Astrocyte (in vitro differentiated cells and primary cell): ENCODE measurements around the gene GAB2. TPM values are rescaled to one million over a fixed set of nuclear protein-coding genes. Genes with fewer than 3 reads are reported as not detected.

ENCODE experiments used
- DNase-seq: peaks from one replicate; pipeline ENCODE4 v3.0.0-alpha.2; 2010; ENCODE audit warnings: low read depth
- FAIRE-seq: peaks from 2 replicates; lab custom pipeline; 2011; peaks lifted over from hg19 to GRCh38; lab: Jason Lieb, UNC
- H2AFZ ChIP-seq: 2 replicates; pipeline ENCODE4 v1.6.0; 2012; ENCODE audit warnings: low read depth, low read length, inconsistent platforms
- H3K27ac ChIP-seq: 2 replicates; pipeline ENCODE4 v1.5.1; 2011; ENCODE audit warnings: low read depth, low read length, inconsistent platforms
- H3K27me3 ChIP-seq: 2 replicates; pipeline ENCODE4 v1.6.0; 2011; ENCODE audit warnings: low read length, inconsistent platforms; ENCODE audit not compliant: insufficient read depth
- H3K36me3 ChIP-seq: 2 replicates; pipeline ENCODE4 v1.5.1; 2011; ENCODE audit warnings: low read length, inconsistent platforms; ENCODE audit not compliant: insufficient read depth
- H3K4me1 ChIP-seq: 2 replicates; pipeline ENCODE4 v1.5.1; 2011; ENCODE audit warnings: low read length, inconsistent platforms; ENCODE audit not compliant: insufficient read depth
- H3K4me2 ChIP-seq: 2 replicates; pipeline ENCODE4 v1.6.0; 2012; ENCODE audit warnings: low read length, inconsistent platforms
- H3K4me3 ChIP-seq: 2 replicates; pipeline ENCODE4 v1.5.1; 2011; ENCODE audit warnings: low read depth, mild to moderate bottlenecking, low read length, inconsistent platforms; ENCODE audit not compliant: insufficient read depth
- H3K79me2 ChIP-seq: 2 replicates; pipeline ENCODE4 v1.6.0; 2012; ENCODE audit warnings: mild to moderate bottlenecking, low read length, inconsistent platforms; ENCODE audit not compliant: insufficient read depth
- H3K9ac ChIP-seq: 2 replicates; pipeline ENCODE4 v1.6.0; 2012; ENCODE audit warnings: mild to moderate bottlenecking, low read length, inconsistent platforms
- H3K9me3 ChIP-seq: 2 replicates; pipeline ENCODE4 v1.5.1; 2012; ENCODE audit warnings: low read depth, mild to moderate bottlenecking, low read length, inconsistent platforms; ENCODE audit not compliant: insufficient read depth
- H4K20me1 ChIP-seq: 2 replicates; pipeline ENCODE4 v1.6.0; 2012; ENCODE audit warnings: low read length, inconsistent platforms; ENCODE audit not compliant: insufficient read depth
- H3K27ac Mint-ChIP-seq: one replicate; pipeline ENCODE4 v1.8.0; 2021; ENCODE audit warnings: mild to moderate bottlenecking, mixed read lengths; ENCODE audit not compliant: unreplicated experiment
- H3K27me3 Mint-ChIP-seq: one replicate; pipeline ENCODE4 v1.8.0; 2021; ENCODE audit warnings: low read depth, mixed read lengths; ENCODE audit not compliant: unreplicated experiment
- H3K36me3 Mint-ChIP-seq: one replicate; pipeline ENCODE4 v1.8.0; 2021; ENCODE audit warnings: low read depth, mixed read lengths; ENCODE audit not compliant: unreplicated experiment
- H3K4me1 Mint-ChIP-seq: one replicate; pipeline ENCODE4 v1.8.0; 2021; ENCODE audit warnings: low read depth, mixed read lengths; ENCODE audit not compliant: unreplicated experiment
- H3K4me3 Mint-ChIP-seq: one replicate; pipeline ENCODE4 v1.8.0; 2021; ENCODE audit warnings: mild to moderate bottlenecking, moderate library complexity, mixed read lengths; ENCODE audit not compliant: unreplicated experiment
- H3K9me3 Mint-ChIP-seq: one replicate; pipeline ENCODE4 v1.8.0; 2021; ENCODE audit warnings: mild to moderate bottlenecking, mixed read lengths; ENCODE audit not compliant: unreplicated experiment
- EZH2 ChIP-seq: IDR thresholded peaks from 2 replicates; pipeline ENCODE4 v1.6.1; 2012; ENCODE audit warnings: mild to moderate bottlenecking, low read length, inconsistent platforms; ENCODE audit not compliant: insufficient read depth
- total RNA-seq: library from RNA; stranded (reverse); gene quantifications from 2 replicates; pipeline ENCODE4 v1.2.1, GENCODE V29; 2021
- TF ChIP-seq, protein P1 (sequence below): IDR thresholded peaks from 2 replicates; pipeline ENCODE4 v1.5.1; 2011; ENCODE audit warnings: low read depth, mild to moderate bottlenecking, inconsistent platforms, low read length, moderate library complexity; ENCODE audit not compliant: insufficient read depth

Gene GAB2
- total RNA-seq, 1 donor from 2014 or later = 18.2 TPM

DNA sequence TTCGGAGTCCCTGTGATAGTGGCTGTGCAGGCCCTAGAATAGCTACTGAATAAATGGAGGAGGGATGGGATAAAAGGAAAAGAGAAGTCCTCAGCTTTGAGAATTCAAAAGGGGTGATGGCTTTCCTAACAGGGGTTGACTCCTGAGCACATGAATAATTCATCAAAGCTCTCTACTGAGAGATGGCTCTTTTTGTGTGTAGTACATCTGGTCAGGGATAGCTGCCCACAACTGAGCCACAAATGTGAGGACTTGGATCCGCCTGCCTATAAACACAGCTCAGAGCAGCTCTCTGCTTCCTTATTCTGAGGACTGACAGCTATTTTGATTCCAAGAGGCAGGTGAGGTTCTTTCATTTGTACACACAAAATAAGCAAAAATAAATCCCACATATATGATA lies 146.6 kb downstream of the GAB2 start:
- FAIRE-seq = no peak

DNA sequence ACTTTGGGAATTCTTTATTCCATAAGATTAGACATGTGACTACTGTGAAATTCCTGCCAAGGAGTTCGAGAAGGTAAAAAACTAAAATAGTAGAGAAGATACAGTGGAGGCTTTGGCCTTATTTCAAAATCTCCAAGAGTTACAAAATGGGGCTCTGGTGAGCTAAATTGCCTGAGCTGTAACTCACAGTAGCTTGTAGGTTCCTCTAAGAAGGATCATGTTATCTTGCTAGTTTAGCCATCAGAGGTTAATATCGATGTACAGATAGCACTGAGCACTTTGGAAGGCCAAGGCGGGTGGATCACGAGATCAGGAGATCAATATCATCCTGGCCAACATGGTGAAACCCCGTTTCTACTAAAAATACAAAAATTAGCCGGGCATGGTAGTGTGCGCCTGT lies 147.8 kb downstream of the GAB2 start:
- Histone ChIP-seq H3K4me3 (no peak overlapping the region), H3K4me1 (no peaks in the 10 kb centered on the region), H3K27ac (no peak overlapping the region), H3K9ac (no peak overlapping the region), H3K27me3 (no peaks in the 10 kb centered on the region), H3K79me2 (no peaks in the 10 kb centered on the region), H2AFZ (no peak overlapping the region), H3K4me2 (no peak overlapping the region), H3K9me3 (no peaks in the 10 kb centered on the region), H3K36me3 (no peaks in the 10 kb centered on the region), H4K20me1 (no peaks in the 10 kb centered on the region)
- no peak for TF ChIP-seq EZH2
- Mint-ChIP-seq H3K4me1 (peaks cover 3% of the 10 kb centered on the region), H3K9me3 (peaks cover 15% of the 10 kb centered on the region), H3K27ac (no peak overlapping the region), H3K27me3 (no peaks in the 10 kb centered on the region), H3K4me3 (no peak overlapping the region), H3K36me3 (peaks cover 22% of the 10 kb centered on the region)
- DNase-seq (no peak), FAIRE-seq (no peak)

More for the DNA sequence above, 146.6 kb downstream of the GAB2 start:
- no peaks in the 10 kb centered on the region for H4K20me1 ChIP-seq
- DNase-seq = no peak
- no peak overlapping the region for H3K4me2 ChIP-seq
- no peaks in the 10 kb centered on the region for H3K27me3 ChIP-seq
- no peak overlapping the region for H3K27ac Mint-ChIP-seq
- no peak for TF ChIP-seq EZH2
- TF ChIP-seq, protein P1, sequence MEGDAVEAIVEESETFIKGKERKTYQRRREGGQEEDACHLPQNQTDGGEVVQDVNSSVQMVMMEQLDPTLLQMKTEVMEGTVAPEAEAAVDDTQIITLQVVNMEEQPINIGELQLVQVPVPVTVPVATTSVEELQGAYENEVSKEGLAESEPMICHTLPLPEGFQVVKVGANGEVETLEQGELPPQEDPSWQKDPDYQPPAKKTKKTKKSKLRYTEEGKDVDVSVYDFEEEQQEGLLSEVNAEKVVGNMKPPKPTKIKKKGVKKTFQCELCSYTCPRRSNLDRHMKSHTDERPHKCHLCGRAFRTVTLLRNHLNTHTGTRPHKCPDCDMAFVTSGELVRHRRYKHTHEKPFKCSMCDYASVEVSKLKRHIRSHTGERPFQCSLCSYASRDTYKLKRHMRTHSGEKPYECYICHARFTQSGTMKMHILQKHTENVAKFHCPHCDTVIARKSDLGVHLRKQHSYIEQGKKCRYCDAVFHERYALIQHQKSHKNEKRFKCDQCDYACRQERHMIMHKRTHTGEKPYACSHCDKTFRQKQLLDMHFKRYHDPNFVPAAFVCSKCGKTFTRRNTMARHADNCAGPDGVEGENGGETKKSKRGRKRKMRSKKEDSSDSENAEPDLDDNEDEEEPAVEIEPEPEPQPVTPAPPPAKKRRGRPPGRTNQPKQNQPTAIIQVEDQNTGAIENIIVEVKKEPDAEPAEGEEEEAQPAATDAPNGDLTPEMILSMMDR = no peak
- H3K9ac ChIP-seq = no peak overlapping the region
- H3K27ac ChIP-seq = no peak overlapping the region
- peaks cover 15% of the 10 kb centered on the region for H3K9me3 Mint-ChIP-seq
- no peak overlapping the region for H2AFZ ChIP-seq
- H3K4me1 Mint-ChIP-seq = peaks cover 3% of the 10 kb centered on the region
- H3K9me3 ChIP-seq = no peaks in the 10 kb centered on the region
- H3K4me1 ChIP-seq = no peaks in the 10 kb centered on the region
- H3K79me2 ChIP-seq = no peaks in the 10 kb centered on the region
- H3K36me3 ChIP-seq = no peaks in the 10 kb centered on the region
- peaks cover 22% of the 10 kb centered on the region for H3K36me3 Mint-ChIP-seq
- H3K4me3 Mint-ChIP-seq = no peak overlapping the region
- no peak overlapping the region for H3K4me3 ChIP-seq
- no peaks in the 10 kb centered on the region for H3K27me3 Mint-ChIP-seq

DNA sequence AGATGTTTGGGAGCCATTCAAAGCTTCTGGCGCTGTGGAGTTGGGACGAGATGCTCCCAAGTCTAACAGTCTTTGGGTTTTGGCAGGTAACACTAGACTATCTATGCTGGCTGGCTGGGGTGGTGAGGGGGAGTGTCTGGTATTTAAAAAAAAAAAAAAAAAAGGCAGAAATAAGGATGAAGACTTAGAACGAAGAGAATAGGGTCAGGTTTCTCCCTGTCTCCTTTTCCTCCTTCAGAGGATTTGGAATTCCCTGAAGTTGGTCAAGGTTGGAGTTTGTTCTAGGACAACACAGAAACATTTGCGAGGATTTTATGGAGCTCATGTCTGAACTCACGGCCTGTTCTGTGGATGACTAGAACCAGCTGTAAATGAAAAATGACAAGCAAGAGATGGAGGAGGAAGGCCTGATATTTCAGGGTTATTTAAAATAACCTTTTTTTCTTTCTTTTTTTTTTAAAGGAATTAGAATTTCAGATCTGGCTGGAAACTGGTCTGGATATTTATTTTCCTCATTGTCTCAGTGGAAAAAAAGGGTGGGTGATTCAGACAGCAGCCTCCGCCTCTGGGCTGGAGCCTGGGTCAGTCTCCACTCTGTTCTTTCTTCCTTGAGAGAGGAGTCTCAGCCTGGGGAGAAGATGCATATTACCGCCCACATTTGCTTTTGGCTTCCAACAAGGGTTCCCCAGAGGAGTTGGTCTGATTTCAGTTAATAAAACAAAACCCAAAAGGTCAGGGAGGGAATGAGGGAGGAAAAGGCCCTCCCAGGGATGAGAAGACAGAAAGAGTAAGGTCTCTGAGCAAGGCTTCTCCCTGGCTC lies 148.8 kb downstream of the GAB2 start:
- no peak for TF ChIP-seq EZH2
- TF ChIP-seq, protein P1 = no peak
- peaks cover 20% of the 10 kb centered on the region for H3K36me3 Mint-ChIP-seq
- Histone ChIP-seq H3K36me3 (no peaks in the 10 kb centered on the region), H2AFZ (no peak overlapping the region), H3K4me3 (no peak overlapping the region), H3K9ac (no peak overlapping the region), H3K4me1 (no peaks in the 10 kb centered on the region), H3K79me2 (no peaks in the 10 kb centered on the region), H3K9me3 (no peaks in the 10 kb centered on the region), H3K4me2 (no peak overlapping the region), H3K27me3 (no peaks in the 10 kb centered on the region), H4K20me1 (no peaks in the 10 kb centered on the region), H3K27ac (no peak overlapping the region)
- FAIRE-seq (no peak), DNase-seq (peak; percentile 33)
- H3K9me3 Mint-ChIP-seq = peaks cover 15% of the 10 kb centered on the region
- no peak overlapping the region for H3K4me3 Mint-ChIP-seq
- H3K4me1 Mint-ChIP-seq = peaks cover 3% of the 10 kb centered on the region
- no peaks in the 10 kb centered on the region for H3K27me3 Mint-ChIP-seq
- peak overlapping the region; percentile 73 for H3K27ac Mint-ChIP-seq
